DND-41 (cell line): Measurements from ENCODE around the gene TCF12.

Source experiments
- ATAC-seq: fragments of 200-7000 bp; cut with Tn5 transposase; 3 replicates; pipeline ENCODE4 v1.9.1; 2021; ENCODE audit warnings: low read depth; ENCODE audit not compliant: insufficient read depth
- DNase-seq: peaks from one replicate; pipeline ENCODE4 v3.0.0-alpha.2; 2020
- H2AFZ ChIP-seq: 2 replicates; pipeline ENCODE4 v1.6.0; 2012; ENCODE audit warnings: low read depth, low read length
- H3K27ac ChIP-seq: 2 replicates; pipeline ENCODE4 v1.5.1; 2012; ENCODE audit warnings: low read length, inconsistent platforms
- H3K27me3 ChIP-seq: fragments of 200-600 bp; sonication (generic); 2 replicates; pipeline ENCODE4 v1.6.0; 2012; ENCODE audit warnings: low read length, mild to moderate bottlenecking, inconsistent platforms; ENCODE audit not compliant: insufficient read depth, poor library complexity
- H3K36me3 ChIP-seq: 2 replicates; pipeline ENCODE4 v1.5.1; 2012; ENCODE audit warnings: low read length, inconsistent platforms; ENCODE audit not compliant: insufficient read depth
- H3K4me1 ChIP-seq: 2 replicates; pipeline ENCODE4 v1.5.1; 2012; ENCODE audit warnings: mild to moderate bottlenecking, low read length; ENCODE audit not compliant: insufficient read depth
- H3K4me2 ChIP-seq: 2 replicates; pipeline ENCODE4 v1.6.0; 2012; ENCODE audit warnings: mild to moderate bottlenecking, moderate library complexity, low read length, inconsistent platforms; ENCODE audit not compliant: insufficient read depth
- H3K4me3 ChIP-seq, 2 experiments: fragments of 200-600 bp in 1 of 2; shearing (Covaris generic) in 1 of 2; 2 replicates each; pipeline ENCODE4 v1.5.1; 2012 to 2016; ENCODE audit warnings: inconsistent platforms in 2 of 2, low read length in 2 of 2, mild to moderate bottlenecking in 2 of 2, low read depth in 1 of 2, moderate library complexity in 1 of 2
- H3K79me2 ChIP-seq: 2 replicates; pipeline ENCODE4 v1.6.0; 2012; ENCODE audit warnings: low read length, inconsistent platforms; ENCODE audit not compliant: insufficient read depth
- H3K9ac ChIP-seq: 2 replicates; pipeline ENCODE4 v1.6.0; 2012; ENCODE audit warnings: low read depth, mild to moderate bottlenecking, inconsistent platforms, low read length, moderate library complexity
- H3K9me3 ChIP-seq: 2 replicates; pipeline ENCODE4 v1.5.1; 2012; ENCODE audit warnings: low read length, moderate library complexity, mild to moderate bottlenecking, inconsistent platforms; ENCODE audit not compliant: insufficient read depth, severe bottlenecking
- H4K20me1 ChIP-seq: 2 replicates; pipeline ENCODE4 v1.6.0; 2012; ENCODE audit warnings: low read length; ENCODE audit not compliant: insufficient read depth
- EZH2 ChIP-seq: IDR thresholded peaks from 3 replicates; pipeline ENCODE4 v1.6.1; 2012; ENCODE audit warnings: borderline replicate concordance, low read depth, mild to moderate bottlenecking, moderate library complexity, low read length, inconsistent platforms; ENCODE audit not compliant: severe bottlenecking
- TF ChIP-seq, protein P1 (sequence below): IDR thresholded peaks from 2 replicates; pipeline ENCODE4 v1.5.1; 2012; ENCODE audit warnings: borderline replicate concordance, low read length, moderate library complexity, mild to moderate bottlenecking; ENCODE audit not compliant: poor library complexity, severe bottlenecking; ENCODE audit errors: extremely low read depth

Gene TCF12

GRCh38 chr15:57034613-57035012, 116.2 kb downstream of the TCF12 start:
- DNase-seq (no peak), ATAC-seq (no peak)
- Histone ChIP-seq H2AFZ (no peak overlapping the region), H3K36me3 (no peaks in the 10 kb centered on the region), H3K4me3 (no peak overlapping the region), H3K27ac (no peak overlapping the region), H3K4me2 (no peak overlapping the region), H3K4me1 (peaks cover 3% of the 10 kb centered on the region; the same call in 1 of the 2 replicates), H3K9ac (no peak overlapping the region), H3K79me2 (peaks cover 99% of the 10 kb centered on the region), H3K27me3 (no peaks in the 10 kb centered on the region), H4K20me1 (peaks cover 36% of the 10 kb centered on the region), H3K9me3 (no peaks in the 10 kb centered on the region)
- TF ChIP-seq, protein P1, sequence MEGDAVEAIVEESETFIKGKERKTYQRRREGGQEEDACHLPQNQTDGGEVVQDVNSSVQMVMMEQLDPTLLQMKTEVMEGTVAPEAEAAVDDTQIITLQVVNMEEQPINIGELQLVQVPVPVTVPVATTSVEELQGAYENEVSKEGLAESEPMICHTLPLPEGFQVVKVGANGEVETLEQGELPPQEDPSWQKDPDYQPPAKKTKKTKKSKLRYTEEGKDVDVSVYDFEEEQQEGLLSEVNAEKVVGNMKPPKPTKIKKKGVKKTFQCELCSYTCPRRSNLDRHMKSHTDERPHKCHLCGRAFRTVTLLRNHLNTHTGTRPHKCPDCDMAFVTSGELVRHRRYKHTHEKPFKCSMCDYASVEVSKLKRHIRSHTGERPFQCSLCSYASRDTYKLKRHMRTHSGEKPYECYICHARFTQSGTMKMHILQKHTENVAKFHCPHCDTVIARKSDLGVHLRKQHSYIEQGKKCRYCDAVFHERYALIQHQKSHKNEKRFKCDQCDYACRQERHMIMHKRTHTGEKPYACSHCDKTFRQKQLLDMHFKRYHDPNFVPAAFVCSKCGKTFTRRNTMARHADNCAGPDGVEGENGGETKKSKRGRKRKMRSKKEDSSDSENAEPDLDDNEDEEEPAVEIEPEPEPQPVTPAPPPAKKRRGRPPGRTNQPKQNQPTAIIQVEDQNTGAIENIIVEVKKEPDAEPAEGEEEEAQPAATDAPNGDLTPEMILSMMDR, result no peak
- no peak for TF ChIP-seq EZH2

- Histone ChIP-seq H2AFZ (no peak overlapping the region), H3K4me3 (no peak overlapping the region), H3K79me2 (peaks cover 99% of the 10 kb centered on the region), H4K20me1 (peaks cover 35% of the 10 kb centered on the region), H3K36me3 (no peaks in the 10 kb centered on the region), H3K4me1 (peaks cover 3% of the 10 kb centered on the region; the same call in 1 of the 2 replicates), H3K9ac (no peak overlapping the region), H3K4me2 (no peak overlapping the region), H3K27me3 (no peaks in the 10 kb centered on the region), H3K27ac (no peak overlapping the region), H3K9me3 (no peaks in the 10 kb centered on the region)
- ATAC-seq, result no peak
- TF ChIP-seq, protein P1, result no peak
- TF ChIP-seq EZH2, result no peak
- DNase-seq, result no peak
Observed at GRCh38 chr15:57035664-57036063, 117.2 kb downstream of the TCF12 start.

DNA sequence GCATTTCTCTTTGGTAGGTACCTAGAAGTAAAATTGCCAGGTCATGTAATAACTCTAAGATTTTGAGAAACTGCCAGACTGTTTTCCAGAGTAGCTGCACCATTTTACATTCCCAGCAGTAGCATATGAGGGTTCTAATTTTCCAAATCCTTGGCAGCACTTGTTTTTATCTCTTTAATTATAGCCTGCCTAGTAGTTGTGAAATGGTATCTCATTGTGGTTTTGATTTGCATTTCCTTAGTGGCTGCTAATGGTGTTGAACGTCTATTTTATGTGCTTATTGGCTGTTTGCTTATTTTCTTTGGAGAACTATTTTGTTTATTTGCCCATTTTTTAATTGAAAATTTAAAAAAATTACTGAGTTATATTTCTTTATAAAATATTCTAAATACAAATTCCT, 117.9 kb downstream of the TCF12 start:
- Histone ChIP-seq H3K27ac (no peak overlapping the region), H3K79me2 (peaks cover 99% of the 10 kb centered on the region), H2AFZ (no peak overlapping the region), H3K9me3 (no peaks in the 10 kb centered on the region), H3K36me3 (no peaks in the 10 kb centered on the region), H4K20me1 (peaks cover 32% of the 10 kb centered on the region), H3K4me2 (no peak overlapping the region), H3K4me3 (no peak overlapping the region), H3K9ac (no peak overlapping the region), H3K4me1 (peaks cover 3% of the 10 kb centered on the region; the same call in 1 of the 2 replicates), H3K27me3 (no peaks in the 10 kb centered on the region)
- ATAC-seq (no peak), DNase-seq (no peak)
- TF ChIP-seq, protein P1, result no peak
- no peak for TF ChIP-seq EZH2

GRCh38 chr15:57037548-57037947, 119.1 kb downstream of the TCF12 start:
- no peak for TF ChIP-seq EZH2
- TF ChIP-seq, protein P1, result no peak
- H3K4me3 ChIP-seq, result no peak overlapping the region
- ATAC-seq (no peak), DNase-seq (no peak)
- no peak overlapping the region for H2AFZ ChIP-seq
- H3K4me1 ChIP-seq, result peaks cover 3% of the 10 kb centered on the region; the same call in 1 of the 2 replicates
- H3K27ac ChIP-seq, result no peak overlapping the region
- peaks cover 99% of the 10 kb centered on the region for H3K79me2 ChIP-seq
- H3K36me3 ChIP-seq, result no peaks in the 10 kb centered on the region
- H3K4me2 ChIP-seq, result no peak overlapping the region
- H3K9me3 ChIP-seq, result no peaks in the 10 kb centered on the region
- H4K20me1 ChIP-seq, result peaks cover 28% of the 10 kb centered on the region
- no peaks in the 10 kb centered on the region for H3K27me3 ChIP-seq
- H3K9ac ChIP-seq, result no peak overlapping the region
